Erythroblast (primary cell): ENCODE measurements around the gene NID1.

Experiments used
- GATA1 ChIP-seq: IDR thresholded peaks from 2 replicates; pipeline ENCODE4 v1.6.1; 2011; ENCODE audit warnings: low read depth, mild to moderate bottlenecking, control low read depth, low read length, moderate library complexity
- POLR2A ChIP-seq: IDR thresholded peaks from 2 replicates; pipeline ENCODE4 v1.6.1; 2011; ENCODE audit warnings: mild to moderate bottlenecking, low read length

GRCh38 chr1:236075848-236076247 lies 11.0 kb upstream of the NID1 start:
- TF ChIP-seq POLR2A = no peak
- TF ChIP-seq GATA1 = no peak
